Measurements from ENCODE around the gene CPTP.

The CPTP gene

GRCh38 chr1:1319646-1319941, 5.0 kb upstream of the CPTP start:
- no peak for DNase-seq (ENCODE audit: low read depth in 2 of 2)

GRCh38 chr1:1320666-1321448, 3.7 kb upstream of the CPTP start:
- DNase-seq (ENCODE audit: low read depth in 2 of 2), result no peak

GRCh38 chr1:1321477-1321876, 3.1 kb upstream of the CPTP start:
- no peak for DNase-seq (ENCODE audit: low read depth in 2 of 2)

- DNase-seq (ENCODE audit: low read depth in 2 of 2), result no peak
Observed at GRCh38 chr1:1322418-1322817, 2.2 kb upstream of the CPTP start.

- DNase-seq (ENCODE audit: low read depth in 2 of 2), result no peak
Observed at GRCh38 chr1:1322952-1323351, 1.6 kb upstream of the CPTP start.

GRCh38 chr1:1324084-1324523, 498 bp upstream of the CPTP start:
- DNase-seq (ENCODE audit: low read depth in 2 of 2), result no peak

GRCh38 chr1:1325288-1326074, 879 bp downstream of the CPTP start:
- DNase-seq (ENCODE audit: low read depth in 2 of 2), result no peak

- no peak for DNase-seq (ENCODE audit: low read depth in 2 of 2)
Observed at GRCh38 chr1:1326075-1326605, 1.5 kb downstream of the CPTP start.

- DNase-seq (ENCODE audit: low read depth in 2 of 2), result no peak
Observed at GRCh38 chr1:1327291-1327690, 2.7 kb downstream of the CPTP start.

- DNase-seq (ENCODE audit: low read depth in 2 of 2), result no peak
Observed at GRCh38 chr1:1328254-1328653, 3.7 kb downstream of the CPTP start.

GRCh38 chr1:1329304-1330210, 5.0 kb downstream of the CPTP start:
- DNase-seq (ENCODE audit: low read depth in 2 of 2), result no peak

- DNase-seq (ENCODE audit: low read depth in 2 of 2), result no peak
Observed at GRCh38 chr1:1330366-1331067, 5.9 kb downstream of the CPTP start.

- DNase-seq (ENCODE audit: low read depth in 2 of 2), result no peak
Observed at GRCh38 chr1:1331068-1331965, 6.7 kb downstream of the CPTP start, which contains the start of gene TAS1R3. TSS of gene TAS1R3 (plus strand) at chr1:1331280. CDS start at chr1:1331346, 66 bp downstream.

GRCh38 chr1:1332031-1332755, 7.6 kb downstream of the CPTP start:
- DNase-seq (ENCODE audit: low read depth in 2 of 2), result no peak

- no peak for DNase-seq (ENCODE audit: low read depth in 2 of 2)
Observed at GRCh38 chr1:1332774-1333480, 8.3 kb downstream of the CPTP start.

GRCh38 chr1:1333551-1334241, 9.1 kb downstream of the CPTP start:
- no peak for DNase-seq (ENCODE audit: low read depth in 2 of 2)

GRCh38 chr1:1334835-1335234, 10.2 kb downstream of the CPTP start:
- DNase-seq (ENCODE audit: low read depth in 2 of 2), result no peak

- no peak for DNase-seq (ENCODE audit: low read depth in 2 of 2)
Observed at GRCh38 chr1:1335283-1335682, 10.7 kb downstream of the CPTP start.
